ENCODE measurements around the gene PYM1.
"Not testable (repeated sequence)": the region's sequence is repeated elsewhere in the genome, so short reads cannot be mapped to it uniquely, and the experiment has no call there.

The PYM1 gene

GRCh38 chr12:55915482-55915859, 12.2 kb downstream of the PYM1 start:
- no peak for DNase-seq (ENCODE audit: low read depth in 2 of 2)

GRCh38 chr12:55912908-55913307, 14.8 kb downstream of the PYM1 start:
- DNase-seq (ENCODE audit: low read depth in 2 of 2): no peak

- DNase-seq (ENCODE audit: low read depth in 2 of 2): no peak
These were observed 18.2 kb downstream of the PYM1 start for GRCh38 chr12:55909513-55909884.

- no peak for DNase-seq (ENCODE audit: low read depth in 2 of 2)
These were observed 18.8 kb downstream of the PYM1 start for GRCh38 chr12:55908726-55909512.

- no peak for DNase-seq (ENCODE audit: low read depth in 2 of 2)
These were observed 21.6 kb downstream of the PYM1 start for GRCh38 chr12:55906056-55906455.

- no peak for DNase-seq (ENCODE audit: low read depth in 2 of 2)
These were observed 25.7 kb downstream of the PYM1 start for GRCh38 chr12:55901881-55902490.

GRCh38 chr12:55899082-55899481, 28.6 kb downstream of the PYM1 start:
- DNase-seq (ENCODE audit: low read depth in 2 of 2): peak; percentile 26 to 39

GRCh38 chr12:55893723-55894122, 34.0 kb downstream of the PYM1 start:
- no peak for DNase-seq (ENCODE audit: low read depth in 2 of 2)

GRCh38 chr12:55891310-55891709, 36.4 kb downstream of the PYM1 start:
- DNase-seq (ENCODE audit: low read depth in 2 of 2): no peak

GRCh38 chr12:55885113-55885512, 42.6 kb downstream of the PYM1 start:
- no peak for DNase-seq (ENCODE audit: low read depth in 2 of 2)

- DNase-seq (ENCODE audit: low read depth in 2 of 2): no peak
These were observed 49.9 kb downstream of the PYM1 start for GRCh38 chr12:55877824-55878223.

GRCh38 chr12:55875704-55876467, 51.8 kb downstream of the PYM1 start:
- DNase-seq (ENCODE audit: low read depth in 2 of 2): no peak

- DNase-seq (ENCODE audit: low read depth in 2 of 2): no peak
These were observed 53.3 kb downstream of the PYM1 start for GRCh38 chr12:55874443-55874842.

- DNase-seq (ENCODE audit: low read depth in 2 of 2): not testable (repeated sequence)
These were observed 61.2 kb downstream of the PYM1 start for GRCh38 chr12:55866454-55867004.

GRCh38 chr12:55865327-55865726, 62.4 kb downstream of the PYM1 start:
- DNase-seq (ENCODE audit: low read depth in 2 of 2): no peak

GRCh38 chr12:55862931-55863330, 64.8 kb downstream of the PYM1 start:
- not testable (repeated sequence) for DNase-seq (ENCODE audit: low read depth in 2 of 2)

- DNase-seq (ENCODE audit: low read depth in 2 of 2): no peak
These were observed 65.4 kb downstream of the PYM1 start for GRCh38 chr12:55862286-55862685.

- DNase-seq (ENCODE audit: low read depth in 2 of 2): no peak
These were observed 65.8 kb downstream of the PYM1 start for GRCh38 chr12:55861871-55862270.

GRCh38 chr12:55861396-55861795, 66.3 kb downstream of the PYM1 start:
- DNase-seq (ENCODE audit: low read depth in 2 of 2): no peak

- no peak for DNase-seq (ENCODE audit: low read depth in 2 of 2)
These were observed 75.0 kb downstream of the PYM1 start for GRCh38 chr12:55852740-55853139.

Data from stimulated activated CD4-positive, alpha-beta T cell treated with anti-CD3 and anti-CD28 coated beads, Interleukin-15, amount 100 ng/mL, for 48 hours (primary cell).